GM12878 (cell line): ENCODE data around the gene TIGD1. TPM values are rescaled to one million over a fixed set of nuclear protein-coding genes. Genes with fewer than 3 reads are reported as not detected.

ENCODE experiments used
- ATAC-seq: fragments of 200-7000 bp; cut with Tn5 transposase; 3 replicates; pipeline ENCODE4 v1.9.1; 2020; ENCODE audit warnings: mild to moderate bottlenecking, moderate library complexity
- BruUV-seq: library from RNA; stranded (reverse); fragments of 400-500 nt; replicated peaks from 2 replicates; lab custom pipeline; 2021; lab: Mats Ljungman, UMichigan
- CTCF ChIA-PET: fragments of 300-600 bp; sonication (Branson Sonifier 250); formaldehyde crosslinking; extraction: SDS; loops from one replicate; lab custom pipeline; 2021; ENCODE audit warnings: inconsistent platforms; lab: Yijun Ruan, JAX
- POLR2A ChIA-PET: fragments of 350-600 bp; formaldehyde crosslinking; extraction: SDS; loops from one replicate; lab custom pipeline; 2021; ENCODE audit warnings: inconsistent platforms; lab: Charles Lee
- RAD21 ChIA-PET: fragments of 300-600 bp; sonication (Branson Sonifier 250); formaldehyde crosslinking; loops from one replicate; lab custom pipeline; 2023; ENCODE audit warnings: antibody characterized with exemption; ENCODE audit not compliant: unreplicated experiment; lab: Charles Lee
- SMC1A ChIA-PET: fragments of 300-600 bp; sonication (Branson Sonifier 250); formaldehyde crosslinking; loops from one replicate; lab custom pipeline; 2023; ENCODE audit not compliant: unreplicated experiment, uncharacterized antibody; lab: Charles Lee
- DNase-seq: peaks from one replicate; pipeline ENCODE4 v3.0.0-alpha.2; 2011; ENCODE audit warnings: low read depth, low spot score
- FAIRE-seq: peaks from 3 replicates; lab custom pipeline; 2011; peaks lifted over from hg19 to GRCh38; lab: Jason Lieb, UNC
- H2AFZ ChIP-seq: 2 replicates; pipeline ENCODE4 v1.6.0; 2011; ENCODE audit warnings: low read depth, low read length, control low read depth; ENCODE audit not compliant: control insufficient read depth
- H3K27ac ChIP-seq: 2 replicates; pipeline ENCODE4 v1.5.1; 2011; ENCODE audit warnings: control low read depth; ENCODE audit not compliant: control insufficient read depth, insufficient read depth
- H3K27me3 ChIP-seq, 2 experiments: replicated peaks in 1 of 2; 2 replicates each; pipeline versions ENCODE4 v1.6.0 to v1.6.1; 2011; ENCODE audit warnings: low read length in 1 of 2; ENCODE audit not compliant: control insufficient read depth in 2 of 2, insufficient read depth in 2 of 2
- H3K36me3 ChIP-seq, 2 experiments: 2 replicates each; pipeline ENCODE4 v1.5.1; 2011; ENCODE audit warnings: low read length in 1 of 2; ENCODE audit not compliant: control insufficient read depth in 2 of 2, insufficient read depth in 2 of 2
- H3K4me1 ChIP-seq: 2 replicates; pipeline ENCODE4 v1.6.1; 2011; ENCODE audit warnings: mild to moderate bottlenecking, low read length, moderate library complexity, mixed read lengths; ENCODE audit not compliant: control insufficient read depth, insufficient read depth
- H3K4me2 ChIP-seq: 2 replicates; pipeline ENCODE4 v1.6.0; 2011; ENCODE audit warnings: control low read depth; ENCODE audit not compliant: control insufficient read depth, insufficient read depth
- H3K4me3 ChIP-seq: fragments of 200-600 bp; sonication (generic); 2 replicates; pipeline ENCODE4 v1.5.1; 2016
- H3K79me2 ChIP-seq: 2 replicates; pipeline ENCODE4 v1.6.0; 2011; ENCODE audit warnings: low read length; ENCODE audit not compliant: control insufficient read depth, insufficient read depth
- H3K9ac ChIP-seq: 2 replicates; pipeline ENCODE4 v1.8.0; 2011; ENCODE audit warnings: low read length, control low read depth, mixed read lengths; ENCODE audit not compliant: control insufficient read depth, insufficient read depth
- H3K9me3 ChIP-seq: replicated peaks from 3 replicates; pipeline ENCODE4 v1.5.1; 2011; ENCODE audit warnings: mild to moderate bottlenecking, low read length; ENCODE audit not compliant: control insufficient read depth, insufficient read depth
- H4K20me1 ChIP-seq: 2 replicates; pipeline ENCODE4 v1.6.0; 2011; ENCODE audit not compliant: control insufficient read depth, insufficient read depth
- CEBPB ChIP-seq, 2 experiments: fragments of 150-350 bp in 1 of 2; IDR thresholded peaks; 2 replicates each; pipeline ENCODE4 v1.6.1; 2012 to 2014; ENCODE audit warnings: low read depth in 2 of 2, low read length in 2 of 2, borderline replicate concordance in 1 of 2, inconsistent platforms in 1 of 2
- DPF2 ChIP-seq: fragments of 450-650 bp; IDR thresholded peaks from 2 replicates; pipeline ENCODE4 v1.6.1; 2017; ENCODE audit warnings: mild to moderate bottlenecking
- FOS ChIP-seq: IDR thresholded peaks from 3 replicates; pipeline ENCODE4 v1.6.1; 2011; ENCODE audit warnings: borderline replicate concordance; ENCODE audit not compliant: insufficient read length; ENCODE audit errors: extremely low read depth
- IKZF1 ChIP-seq: fragments of 450-650 bp; conservative IDR thresholded peaks from 2 replicates; pipeline ENCODE4 v1.6.1; 2017; ENCODE audit warnings: antibody characterized with exemption, mild to moderate bottlenecking
- JUND ChIP-seq: IDR thresholded peaks from 2 replicates; pipeline ENCODE4 v1.6.1; 2012; ENCODE audit warnings: low read depth, mild to moderate bottlenecking, low read length, improper control_type of control experiment, moderate library complexity
- NBN ChIP-seq: fragments of 450-650 bp; IDR thresholded peaks from 2 replicates; pipeline ENCODE4 v1.6.1; 2016
- PAX8 ChIP-seq: fragments of 450-650 bp; IDR thresholded peaks from 2 replicates; pipeline ENCODE4 v1.6.1; 2017; ENCODE audit warnings: mild to moderate bottlenecking, moderate library complexity
- PBX3 ChIP-seq: IDR thresholded peaks from 2 replicates; pipeline ENCODE4 v1.6.1; 2011; ENCODE audit warnings: mild to moderate bottlenecking, low read depth, low read length, moderate library complexity; ENCODE audit not compliant: insufficient replicate concordance
- POLR2A ChIP-seq: IDR thresholded peaks from 2 replicates; pipeline ENCODE4 v1.6.1; 2011; ENCODE audit warnings: low read depth, mild to moderate bottlenecking, low read length
- PRDM15 ChIP-seq: fragments of 450-650 bp; formaldehyde crosslinking; IDR thresholded peaks from 2 replicates; pipeline ENCODE4 v1.4.0; 2020; ENCODE audit warnings: mild to moderate bottlenecking, moderate library complexity
- RB1 ChIP-seq: fragments of 450-650 bp; formaldehyde crosslinking; IDR thresholded peaks from 2 replicates; pipeline ENCODE4 v1.6.1; 2017; ENCODE audit warnings: mild to moderate bottlenecking, borderline replicate concordance
- SREBF1 ChIP-seq: IDR thresholded peaks from 2 replicates; pipeline ENCODE4 v1.6.1; 2012; ENCODE audit warnings: mild to moderate bottlenecking, low read length
- SRF ChIP-seq, 2 experiments: IDR thresholded peaks; 2 replicates each; pipeline ENCODE4 v1.6.1; 2011; ENCODE audit warnings: low read depth in 2 of 2, low read length in 2 of 2, mild to moderate bottlenecking in 1 of 2, moderate library complexity in 1 of 2
- TCF7 ChIP-seq: IDR thresholded peaks from 2 replicates; pipeline ENCODE4 v1.6.1; 2014; ENCODE audit warnings: antibody characterized with exemption, borderline replicate concordance
- ZNF24 ChIP-seq: fragments of 450-650 bp; IDR thresholded peaks from 2 replicates; pipeline ENCODE4 v1.6.1; 2017; ENCODE audit warnings: antibody characterized with exemption, mild to moderate bottlenecking
- ZNF274 ChIP-seq: IDR thresholded peaks from one replicate; pipeline ENCODE4 v1.8.0; 2011; ENCODE audit not compliant: insufficient read length, insufficient read depth
- ZSCAN29 ChIP-seq: fragments of 450-650 bp; IDR thresholded peaks from 2 replicates; pipeline ENCODE4 v1.6.1; 2017; ENCODE audit warnings: mild to moderate bottlenecking, moderate library complexity
- WGBS: methylation state at CpG from one replicate; pipeline ENCODE4 v1.1.6; 2016; ENCODE audit warnings: low lambda C conversion rate; ENCODE audit not compliant: insufficient replicate concordance, insufficient coverage; ENCODE audit errors: missing lambda C conversion rate; 5-methylcytosine and 5-hydroxymethylcytosine counted together
- in situ Hi-C: fragments of 300-500 bp; cut with MboI; formaldehyde crosslinking; loops from 9 replicates; pipeline ENCODE4 v1.14.3; 2018; ENCODE audit warnings: mixed read lengths
- intact Hi-C: fragments of 100-400 bp; cut with micrococcal nuclease; formaldehyde crosslinking; loops from one replicate; pipeline ENCODE4 v1.14.2; 2022; ENCODE audit not compliant: unreplicated experiment
- polyA plus RNA-seq, 11 experiments: library from polyadenylated mRNA; depleted of rRNA in 4 of 11; unstranded in 6 of 11; stranded (reverse) in 5 of 11; fragments of >200 nt; fragmentation: Nextera tagmentation in 4 of 11; fragmentation: Illumina TruSeq in 1 of 11; extraction: Ambion mirVana in 4 of 11; extraction: Trizol in 1 of 11; gene quantifications; 1 replicate in 1 of 11; 2 replicates in 10 of 11; pipeline versions ENCODE4 v1.2.1 to v1.2.3, GENCODE V29; 2011 to 2016; ENCODE audit warnings: inconsistent platforms in 2 of 11, missing spikeins in 2 of 11, low read depth in 1 of 11
- total RNA-seq, 4 experiments: library from RNA; depleted of rRNA in 3 of 4; stranded (reverse); fragments of >200 nt in 3 of 4; fragmentation: Illumina TruSeq in 1 of 4; extraction: Trizol in 1 of 4; gene quantifications; 2 replicates each; pipeline versions ENCODE4 v1.2.1 to v1.2.3, GENCODE V29; 2013 to 2021
- TF ChIP-seq, protein P1 (sequence below): fragments of 450-650 bp; IDR thresholded peaks from 2 replicates; pipeline ENCODE4 v1.6.1; 2017; ENCODE audit warnings: antibody characterized with exemption, mild to moderate bottlenecking, moderate library complexity

TIGD1 gene
- total and polyA plus RNA-seq, 10 of the 15 experiments (the other 5 are each of a cell fraction or from before 2014, with no cell fraction given) = 1.4 to 8.4 (median 5.6) TPM

DNA sequence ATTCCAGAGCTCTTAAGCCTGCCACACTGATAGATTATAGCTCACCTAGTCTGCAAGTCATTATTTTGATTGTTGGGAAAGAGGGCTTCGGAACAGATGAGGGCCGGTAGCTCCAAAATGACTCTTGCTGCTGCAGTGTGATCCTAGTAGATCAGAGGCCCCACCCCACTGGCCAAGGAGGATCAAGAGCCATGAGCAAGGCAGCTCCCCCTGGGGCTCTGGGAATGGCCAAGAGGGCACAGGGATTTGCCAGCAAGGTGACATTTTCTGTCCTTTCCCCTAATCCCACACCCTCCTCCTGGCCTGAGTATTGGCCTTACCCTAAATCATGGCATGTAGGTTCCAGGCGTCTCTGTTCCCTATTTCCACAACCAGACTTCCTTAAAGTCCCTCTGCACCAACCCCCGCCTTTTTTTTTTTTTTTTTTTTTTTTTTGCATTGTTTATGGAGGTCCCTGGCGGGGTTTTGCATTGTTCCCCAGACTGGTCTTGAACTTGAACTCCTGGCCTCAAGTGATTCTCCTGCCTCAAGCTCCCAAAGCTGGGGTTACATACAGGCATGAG is 36.7 kb upstream of the TIGD1 start (continued):
- TF ChIP-seq PBX3 (no peak), SRF (IDR thresholded peaks at IDR 0.05; ENCODE audit: low read depth in 2 of 2, low read length in 2 of 2) (no peak), PAX8 (no peak), TCF7 (no peak), SREBF1 (no peak), CEBPB (IDR thresholded peaks at IDR 0.05; ENCODE audit: borderline replicate concordance in 1 of 2, low read depth in 2 of 2, low read length in 2 of 2) (no peak), ZNF274 (no peak), DPF2 (no peak)
- TF ChIP-seq, all 136 proteins: peak for 0

GRCh38 chr2:232584238-232584637 is 33.9 kb upstream of the TIGD1 start:
- ChIA-PET POLR2A (no interaction called here), SMC1A (no interaction called here), CTCF (interaction anchor here (1.0 kb wide), 1 partner anchor 27 kb away, joined by 3 read pairs; no protein-coding TSS in a partner anchor), RAD21 (no interaction called here)
- Histone ChIP-seq H3K36me3 (peaks cover 0 to 10% of the 10 kb centered on the region in 2 experiments; a peak in 2 of 4 replicates), H3K4me1 (peaks cover 8% of the 10 kb centered on the region; the same call in 1 of the 2 replicates), H4K20me1 (no peaks in the 10 kb centered on the region), H3K27me3 (no peaks in the 10 kb centered on the region), H3K79me2 (no peaks in the 10 kb centered on the region), H3K9me3 (no peaks in the 10 kb centered on the region), H3K9ac (no peak overlapping the region), H3K27ac (no peak overlapping the region), H3K4me2 (no peak overlapping the region), H2AFZ (no peak overlapping the region), H3K4me3 (no peak overlapping the region)
- DNase-seq = no peak
- no peak for FAIRE-seq
- intact Hi-C loops (no loop called here), in situ Hi-C loops (no loop called here)
- 94% methylated on average over 6 of the region's 6 CpGs for WGBS
- ATAC-seq = no peak
- BruUV-seq = no TSS peak
- TF ChIP-seq, protein P1, sequence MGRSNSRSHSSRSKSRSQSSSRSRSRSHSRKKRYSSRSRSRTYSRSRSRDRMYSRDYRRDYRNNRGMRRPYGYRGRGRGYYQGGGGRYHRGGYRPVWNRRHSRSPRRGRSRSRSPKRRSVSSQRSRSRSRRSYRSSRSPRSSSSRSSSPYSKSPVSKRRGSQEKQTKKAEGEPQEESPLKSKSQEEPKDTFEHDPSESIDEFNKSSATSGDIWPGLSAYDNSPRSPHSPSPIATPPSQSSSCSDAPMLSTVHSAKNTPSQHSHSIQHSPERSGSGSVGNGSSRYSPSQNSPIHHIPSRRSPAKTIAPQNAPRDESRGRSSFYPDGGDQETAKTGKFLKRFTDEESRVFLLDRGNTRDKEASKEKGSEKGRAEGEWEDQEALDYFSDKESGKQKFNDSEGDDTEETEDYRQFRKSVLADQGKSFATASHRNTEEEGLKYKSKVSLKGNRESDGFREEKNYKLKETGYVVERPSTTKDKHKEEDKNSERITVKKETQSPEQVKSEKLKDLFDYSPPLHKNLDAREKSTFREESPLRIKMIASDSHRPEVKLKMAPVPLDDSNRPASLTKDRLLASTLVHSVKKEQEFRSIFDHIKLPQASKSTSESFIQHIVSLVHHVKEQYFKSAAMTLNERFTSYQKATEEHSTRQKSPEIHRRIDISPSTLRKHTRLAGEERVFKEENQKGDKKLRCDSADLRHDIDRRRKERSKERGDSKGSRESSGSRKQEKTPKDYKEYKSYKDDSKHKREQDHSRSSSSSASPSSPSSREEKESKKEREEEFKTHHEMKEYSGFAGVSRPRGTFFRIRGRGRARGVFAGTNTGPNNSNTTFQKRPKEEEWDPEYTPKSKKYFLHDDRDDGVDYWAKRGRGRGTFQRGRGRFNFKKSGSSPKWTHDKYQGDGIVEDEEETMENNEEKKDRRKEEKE = no peak
- no peak for TF ChIP-seq ZSCAN29
- TF ChIP-seq PRDM15 = no peak
- no peak for TF ChIP-seq JUND
- TF ChIP-seq NBN = no peak
- no peak for TF ChIP-seq SRF (IDR thresholded peaks at IDR 0.05; ENCODE audit: low read depth in 2 of 2, low read length in 2 of 2)
- no peak for TF ChIP-seq RB1
- TF ChIP-seq IKZF1 = no peak
- TF ChIP-seq ZNF24 = no peak
- TF ChIP-seq FOS = no peak
- TF ChIP-seq POLR2A = no peak
